ENCODE results near the gene ANKH.
A peak's percentile ranks its signal among the peaks of the same experiment; 100 is the strongest.
"Not testable (repeated sequence)": the region's sequence is repeated elsewhere in the genome, so short reads cannot be mapped to it uniquely, and the experiment has no call there.

ANKH gene

DNA sequence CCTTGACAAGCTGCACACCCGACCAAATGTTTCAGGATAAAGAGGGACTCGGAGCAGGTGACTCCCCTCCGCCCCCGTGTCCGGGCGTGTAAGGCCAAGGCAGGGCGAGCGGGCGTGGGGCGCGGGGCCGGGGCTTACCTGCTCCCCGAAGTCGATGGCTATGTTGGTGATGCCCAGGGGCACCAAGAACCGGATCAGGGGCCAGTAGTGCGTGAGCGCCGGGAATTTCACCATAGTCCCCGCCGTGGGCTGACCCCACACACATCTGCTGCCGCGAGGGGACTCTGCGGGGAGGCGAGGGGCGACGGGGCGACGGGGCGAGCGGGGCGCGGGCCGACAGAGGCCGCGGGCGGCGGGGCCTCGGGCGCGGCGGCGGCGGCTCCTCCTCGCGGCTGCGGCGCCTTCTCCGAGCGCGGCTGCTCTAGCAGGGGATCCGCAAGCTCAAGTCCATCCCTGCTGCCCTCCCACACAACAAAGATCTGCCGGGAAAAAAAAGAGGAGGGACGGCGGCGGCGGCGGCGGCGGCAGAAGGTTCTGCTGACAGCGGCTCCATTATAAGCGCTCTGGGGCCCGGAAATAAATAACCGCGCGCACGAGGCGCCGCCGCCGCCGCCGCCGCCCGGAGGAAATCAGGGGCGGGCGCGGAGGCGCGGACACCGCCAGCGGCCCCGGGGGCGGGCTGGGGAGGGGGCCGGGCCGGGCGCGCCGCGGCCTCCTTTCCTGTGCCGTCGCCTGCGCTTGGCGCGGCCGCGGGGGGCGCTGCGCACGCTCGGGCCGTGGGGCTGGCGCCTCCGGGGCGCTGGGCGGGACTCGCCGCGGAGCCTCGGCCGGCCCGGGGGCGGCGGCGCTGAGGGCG is at the start of gene ANKH:
ANKH (minus strand) TSS at position 565 of the 856 bp plus-strand sequence; CDS start at position 234, 331 bp downstream.
- DNase-seq (ENCODE audit: low read depth in 2 of 2) = peak; percentile 59 to 64

- DNase-seq (ENCODE audit: low read depth in 2 of 2) = no peak
These were observed 48.5 kb upstream of the ANKH start for GRCh38 chr5:14920121-14920520.

DNA sequence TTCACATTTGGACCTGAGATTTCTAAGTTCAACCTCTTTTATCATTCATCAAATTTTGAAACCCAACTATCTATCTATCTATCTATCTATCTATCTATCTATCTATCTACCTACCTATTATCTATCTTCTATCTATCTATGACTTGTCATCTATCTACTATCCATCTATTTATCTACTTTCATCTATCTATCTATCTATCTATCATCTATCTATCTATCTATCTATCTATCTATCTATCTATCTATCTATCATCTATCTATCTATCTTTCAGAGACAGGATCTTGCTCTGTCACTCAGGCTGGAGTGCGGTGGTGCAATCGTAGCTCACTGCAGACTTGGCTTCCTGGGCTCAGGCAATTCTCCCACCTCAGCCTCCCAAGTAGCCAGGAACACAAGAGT is 47.5 kb upstream of the ANKH start:
- DNase-seq (ENCODE audit: low read depth in 2 of 2) = not testable (repeated sequence)

GRCh38 chr5:14917719-14918118 is 46.1 kb upstream of the ANKH start:
- DNase-seq (ENCODE audit: low read depth in 2 of 2) = no peak

- no peak for DNase-seq (ENCODE audit: low read depth in 2 of 2)
These were observed 43.8 kb upstream of the ANKH start for GRCh38 chr5:14915291-14915952.

DNA sequence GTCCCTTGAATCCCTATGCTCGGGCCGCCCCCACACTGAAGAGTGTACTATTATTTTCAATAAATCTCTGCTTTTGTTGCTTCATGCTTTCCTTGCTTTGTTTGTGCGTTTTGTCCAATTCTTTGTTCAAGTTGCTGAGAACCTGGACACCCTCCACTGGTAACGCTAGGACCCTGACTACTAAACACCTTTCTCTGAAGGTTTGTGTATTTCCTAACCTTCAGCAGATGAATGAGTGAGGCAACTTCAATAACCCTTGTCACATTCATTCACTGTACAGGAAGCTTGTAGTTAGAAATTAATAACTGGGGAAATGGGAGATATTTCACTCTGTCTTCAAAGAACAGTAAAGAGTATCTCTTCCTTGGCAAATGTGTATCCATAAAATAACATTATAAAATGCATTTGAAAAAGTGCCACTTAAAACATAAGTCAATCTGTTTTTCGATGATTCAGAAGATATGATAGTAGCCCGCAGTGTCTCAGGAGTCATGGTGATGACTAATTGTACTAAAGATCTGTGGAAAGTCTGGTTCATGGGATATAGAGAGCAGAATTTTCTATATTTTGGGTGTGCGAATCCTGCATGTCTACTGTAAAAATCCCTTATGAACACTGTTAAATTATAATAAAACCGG is 43.2 kb upstream of the ANKH start:
- no peak for DNase-seq (ENCODE audit: low read depth in 2 of 2)

GRCh38 chr5:14914193-14914592 is 42.6 kb upstream of the ANKH start:
- DNase-seq (ENCODE audit: low read depth in 2 of 2) = no peak

- no peak for DNase-seq (ENCODE audit: low read depth in 2 of 2)
These were observed 41.5 kb upstream of the ANKH start for GRCh38 chr5:14913096-14913495.

- no peak for DNase-seq (ENCODE audit: low read depth in 2 of 2)
These were observed 40.6 kb upstream of the ANKH start for GRCh38 chr5:14912206-14912605.

DNA sequence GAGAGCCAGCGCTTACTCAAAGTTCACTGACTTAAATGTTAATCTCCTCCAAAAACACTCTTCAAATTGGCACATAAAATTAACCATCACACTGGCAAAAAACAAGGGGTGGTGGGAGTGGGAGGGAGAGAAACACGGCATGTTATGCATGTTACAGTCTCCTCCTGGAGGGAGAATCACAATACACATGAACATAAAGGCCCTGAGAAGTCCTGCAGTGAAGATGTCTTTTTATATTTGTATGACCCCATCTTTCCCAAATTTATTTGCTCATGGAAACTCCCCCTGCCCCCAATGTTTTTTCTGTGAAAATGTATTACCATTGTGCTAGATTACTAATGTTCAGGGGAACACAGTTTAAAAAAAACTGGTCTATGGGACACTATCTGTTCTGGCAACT is 37.8 kb upstream of the ANKH start:
- DNase-seq (ENCODE audit: low read depth in 2 of 2) = no peak

GRCh38 chr5:14908172-14908571 is 36.6 kb upstream of the ANKH start:
- no peak for DNase-seq (ENCODE audit: low read depth in 2 of 2)

GRCh38 chr5:14906628-14907027 is 35.0 kb upstream of the ANKH start:
- no peak for DNase-seq (ENCODE audit: low read depth in 2 of 2)

GRCh38 chr5:14902826-14903560 is 31.4 kb upstream of the ANKH start:
- DNase-seq (ENCODE audit: low read depth in 2 of 2) = no peak

DNA sequence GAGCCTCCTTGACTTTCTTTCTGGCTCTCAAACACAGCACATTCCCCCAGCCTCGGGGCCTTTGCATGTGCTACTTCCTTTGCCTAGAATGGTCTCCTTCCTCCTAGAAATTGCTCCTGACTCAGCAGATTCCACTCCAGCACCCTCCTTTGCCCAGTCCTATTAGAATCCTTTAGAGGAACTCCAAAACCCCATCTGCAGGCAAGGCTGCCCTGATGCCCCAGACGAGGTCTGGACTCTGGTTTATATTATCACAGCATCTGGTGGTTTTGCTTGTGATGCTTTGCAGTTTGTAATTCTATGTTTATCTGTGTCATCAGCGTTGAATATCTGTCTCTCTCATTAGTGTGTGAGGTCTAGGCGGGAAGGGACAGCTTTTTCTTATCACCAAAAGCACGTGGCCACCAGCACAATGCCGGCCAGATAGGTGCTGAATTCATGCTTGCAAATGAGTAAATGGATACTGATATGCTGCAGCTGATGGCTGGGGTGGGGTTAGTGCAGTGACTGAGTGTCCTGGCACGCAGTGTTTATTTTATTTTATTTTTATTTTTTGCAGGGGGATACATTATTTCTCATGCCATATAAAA is 30.0 kb upstream of the ANKH start:
- DNase-seq (ENCODE audit: low read depth in 2 of 2) = no peak

- no peak for DNase-seq (ENCODE audit: low read depth in 2 of 2)
These were observed 29.3 kb upstream of the ANKH start for GRCh38 chr5:14900693-14901461.

DNA sequence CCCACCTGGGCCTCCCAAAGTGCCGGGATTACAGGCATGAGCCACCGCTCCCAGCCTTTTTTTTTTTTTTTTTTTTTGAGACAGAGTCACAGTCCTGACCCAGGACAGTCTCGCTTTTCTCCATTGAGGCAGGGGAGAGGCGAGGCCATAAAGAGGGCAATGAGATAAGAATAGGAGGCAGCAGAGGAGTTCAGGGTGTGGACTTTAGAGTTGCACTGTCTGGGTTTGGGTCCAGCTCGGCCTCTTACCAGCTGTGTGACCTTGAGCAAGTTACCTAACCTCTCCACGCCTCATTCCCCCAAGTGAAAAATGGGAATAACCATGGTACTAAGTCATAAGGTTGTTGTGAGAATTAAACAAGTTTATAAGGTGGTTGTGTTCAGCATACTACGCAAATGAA is 24.6 kb upstream of the ANKH start:
- DNase-seq (ENCODE audit: low read depth in 2 of 2) = no peak

DNA sequence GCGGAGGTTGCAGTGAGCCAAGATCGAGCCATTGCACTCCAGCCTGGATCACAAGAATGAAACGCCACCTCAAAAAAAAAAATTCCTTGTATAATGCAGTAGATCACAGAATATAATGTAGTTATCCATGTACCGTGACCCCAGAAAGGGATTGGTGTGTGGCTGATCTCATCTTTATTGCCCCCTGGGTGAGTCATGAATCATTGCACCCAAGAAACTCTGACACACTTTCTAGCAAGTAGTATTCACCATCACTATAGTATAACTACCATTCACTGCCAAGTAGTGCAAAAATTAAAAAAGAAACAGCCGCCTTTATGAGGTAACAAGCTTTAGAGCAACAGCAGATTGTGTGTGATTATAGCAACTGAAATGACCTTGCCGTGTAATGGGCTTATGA is 23.7 kb upstream of the ANKH start:
- DNase-seq (ENCODE audit: low read depth in 2 of 2) = no peak

GRCh38 chr5:14894748-14895147 is 23.2 kb upstream of the ANKH start:
- DNase-seq (ENCODE audit: low read depth in 2 of 2) = no peak

GRCh38 chr5:14893381-14893780 is 21.8 kb upstream of the ANKH start:
- DNase-seq (ENCODE audit: low read depth in 2 of 2) = no peak

DNA sequence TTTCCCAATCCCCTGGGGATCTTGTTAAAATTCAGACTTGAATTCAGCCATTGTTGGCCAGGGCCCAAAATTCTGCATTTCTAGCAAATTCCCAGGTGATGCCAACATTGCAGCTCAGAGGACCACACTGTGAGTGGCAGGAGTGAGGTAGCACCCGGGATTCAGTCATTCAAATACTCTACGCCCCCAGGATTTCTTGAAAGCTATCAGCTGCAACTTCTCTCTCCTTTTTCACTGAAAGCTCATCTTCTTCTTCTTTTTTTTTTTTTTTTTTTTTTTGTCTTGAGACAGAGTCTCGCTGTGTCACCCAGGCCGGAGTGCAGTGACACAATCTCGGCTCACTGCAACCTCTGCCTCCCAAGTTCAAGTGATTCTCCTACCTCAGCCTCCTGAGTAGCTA is 19.3 kb upstream of the ANKH start:
- no peak for DNase-seq (ENCODE audit: low read depth in 2 of 2)

DNA sequence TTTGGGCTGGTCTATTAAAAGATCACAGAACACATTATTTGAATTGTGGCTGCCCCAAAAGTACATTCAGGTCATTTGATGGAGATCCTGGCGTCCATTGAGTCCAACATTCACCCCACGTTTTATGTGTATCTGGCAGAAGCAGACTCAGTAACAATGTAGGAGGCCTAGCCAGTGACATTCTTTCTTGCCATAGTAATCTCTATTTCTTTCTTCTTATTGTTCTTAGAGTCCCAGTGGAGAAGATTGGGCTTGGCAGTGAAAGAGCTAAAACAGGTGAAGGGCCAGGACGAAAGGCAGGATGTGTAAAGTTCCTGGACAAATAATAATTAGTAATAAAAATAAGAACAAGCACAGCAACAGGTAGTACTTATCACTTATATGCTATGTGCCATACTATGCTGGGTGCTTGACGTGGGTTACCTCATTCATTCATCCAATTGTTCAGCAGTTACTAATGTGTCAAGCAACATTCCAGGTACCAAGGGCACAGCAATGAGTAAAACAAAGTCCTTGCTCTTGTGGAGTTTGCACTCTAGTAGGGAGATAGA is 12.6 kb upstream of the ANKH start:
- no peak for DNase-seq (ENCODE audit: low read depth in 2 of 2)

Measured in stimulated activated CD8-positive, alpha-beta memory T cell treated with anti-CD3 and anti-CD28 coated beads, Interleukin-7, amount 100 ng/mL, for 1 hour (primary cell).